IPS-15b (cell line): ENCODE results near the gene CRYBB3.
"Not testable (repeated sequence)": the region's sequence is repeated elsewhere in the genome, so short reads cannot be mapped to it uniquely, and the experiment has no call there.

ENCODE experiments used
- H3K27me3 ChIP-seq: one replicate; pipeline ENCODE4 v1.6.1; 2013; ENCODE audit warnings: low read length; ENCODE audit not compliant: control insufficient read depth, insufficient read depth
- H3K36me3 ChIP-seq: one replicate; pipeline ENCODE4 v1.6.1; 2013; ENCODE audit warnings: low read length; ENCODE audit not compliant: control insufficient read depth, insufficient read depth
- H3K4me1 ChIP-seq: one replicate; pipeline ENCODE4 v1.6.1; 2013; ENCODE audit warnings: mild to moderate bottlenecking, low read length; ENCODE audit not compliant: control insufficient read depth, insufficient read depth
- H3K4me3 ChIP-seq: one replicate; pipeline ENCODE4 v1.5.1; 2013; ENCODE audit warnings: low read depth, low read length
- H3K9ac ChIP-seq: one replicate; pipeline ENCODE4 v1.6.1; 2013; ENCODE audit warnings: low read depth, mild to moderate bottlenecking, low read length
- H3K9me3 ChIP-seq: one replicate; pipeline ENCODE4 v1.6.1; 2013; ENCODE audit warnings: mild to moderate bottlenecking, low read length; ENCODE audit not compliant: control insufficient read depth, insufficient read depth

The CRYBB3 gene

DNA sequence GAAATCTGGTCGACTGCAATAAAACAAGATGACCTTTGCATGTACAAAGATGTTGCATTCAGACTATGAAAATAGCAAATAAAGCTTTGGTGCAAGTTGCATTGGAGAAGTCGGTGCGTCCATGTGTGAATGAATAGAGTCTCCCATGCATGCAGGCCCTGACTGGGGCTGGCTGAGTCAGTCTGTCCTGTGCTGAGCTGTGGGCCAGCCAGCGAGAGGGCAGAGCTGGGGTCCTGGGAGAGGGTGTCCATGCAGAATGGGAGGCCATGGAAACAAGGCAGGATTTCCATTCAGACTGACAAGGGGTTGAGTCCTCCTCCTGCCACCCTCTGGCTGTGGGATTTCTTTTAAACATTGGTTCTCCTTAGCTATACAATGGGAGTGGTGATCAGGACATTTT lies 2.3 kb upstream of the CRYBB3 start:
- Histone ChIP-seq H3K4me3 (no peak overlapping the region), H3K9ac (no peak overlapping the region), H3K27me3 (no peaks in the 10 kb centered on the region), H3K4me1 (no peaks in the 10 kb centered on the region), H3K36me3 (peaks cover 4% of the 10 kb centered on the region), H3K9me3 (no peaks in the 10 kb centered on the region)

DNA sequence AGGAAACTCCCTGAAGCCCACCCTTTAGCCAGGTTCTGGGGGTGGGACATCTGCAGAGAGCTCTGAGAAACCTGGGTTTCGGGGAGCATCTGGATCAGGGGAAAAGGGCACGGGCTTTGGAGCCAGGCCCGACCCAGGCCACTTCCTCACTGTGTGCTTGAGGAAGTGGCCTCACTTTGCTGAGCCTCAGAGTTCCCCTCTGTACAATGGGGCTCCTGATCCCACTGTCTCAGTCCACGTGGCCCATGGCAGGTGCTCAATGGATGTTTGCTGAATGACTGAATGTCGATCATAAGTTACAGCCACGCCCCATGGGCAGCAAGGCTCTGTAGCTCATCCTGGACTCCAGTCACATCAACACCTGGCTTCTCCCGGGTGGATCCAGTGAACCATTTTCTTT lies 1.3 kb downstream of the CRYBB3 start:
- H3K36me3 ChIP-seq: no peaks in the 10 kb centered on the region
- no peak overlapping the region for H3K4me3 ChIP-seq
- no peaks in the 10 kb centered on the region for H3K4me1 ChIP-seq
- H3K9ac ChIP-seq: no peak overlapping the region
- H3K9me3 ChIP-seq: no peaks in the 10 kb centered on the region
- H3K27me3 ChIP-seq: no peaks in the 10 kb centered on the region

DNA sequence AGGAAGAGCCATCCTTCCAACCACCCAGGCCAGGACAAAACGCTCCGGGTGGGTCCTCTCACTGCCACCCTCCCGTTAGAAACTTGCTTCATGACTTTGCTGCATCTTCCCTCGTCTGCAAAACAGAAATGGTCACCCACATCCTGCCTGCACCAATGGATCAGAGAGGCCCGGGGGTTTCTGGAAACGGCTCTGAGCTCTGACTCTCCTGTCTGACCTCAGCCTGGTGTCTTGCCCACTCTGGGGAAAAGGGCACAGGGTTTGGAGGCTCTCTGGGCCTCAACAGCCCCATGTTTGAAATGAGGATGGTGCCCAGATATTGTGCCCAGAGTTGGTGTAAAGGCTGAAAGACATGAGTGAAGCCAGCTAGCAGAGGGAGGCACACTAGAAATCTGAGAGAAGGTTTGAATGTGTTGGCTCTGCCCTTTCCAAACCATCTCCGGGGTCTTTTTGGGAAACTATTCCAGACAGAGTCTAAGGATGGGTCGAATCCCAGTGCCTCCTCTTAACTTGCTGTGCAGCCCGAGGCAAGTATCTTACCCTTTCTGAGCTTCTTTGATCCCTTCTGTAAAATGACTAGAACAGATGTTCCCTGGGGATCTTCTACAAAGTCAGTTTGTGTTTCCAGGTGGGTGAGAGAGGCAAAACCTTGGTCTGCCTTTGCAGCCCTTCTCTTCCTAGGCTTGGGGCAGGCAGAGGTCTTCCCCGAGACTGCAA lies 2.1 kb downstream of the CRYBB3 start:
- H3K9ac ChIP-seq: no peak overlapping the region
- no peaks in the 10 kb centered on the region for H3K27me3 ChIP-seq
- H3K9me3 ChIP-seq: no peaks in the 10 kb centered on the region
- H3K4me3 ChIP-seq: no peak overlapping the region
- H3K4me1 ChIP-seq: no peaks in the 10 kb centered on the region
- no peaks in the 10 kb centered on the region for H3K36me3 ChIP-seq

DNA sequence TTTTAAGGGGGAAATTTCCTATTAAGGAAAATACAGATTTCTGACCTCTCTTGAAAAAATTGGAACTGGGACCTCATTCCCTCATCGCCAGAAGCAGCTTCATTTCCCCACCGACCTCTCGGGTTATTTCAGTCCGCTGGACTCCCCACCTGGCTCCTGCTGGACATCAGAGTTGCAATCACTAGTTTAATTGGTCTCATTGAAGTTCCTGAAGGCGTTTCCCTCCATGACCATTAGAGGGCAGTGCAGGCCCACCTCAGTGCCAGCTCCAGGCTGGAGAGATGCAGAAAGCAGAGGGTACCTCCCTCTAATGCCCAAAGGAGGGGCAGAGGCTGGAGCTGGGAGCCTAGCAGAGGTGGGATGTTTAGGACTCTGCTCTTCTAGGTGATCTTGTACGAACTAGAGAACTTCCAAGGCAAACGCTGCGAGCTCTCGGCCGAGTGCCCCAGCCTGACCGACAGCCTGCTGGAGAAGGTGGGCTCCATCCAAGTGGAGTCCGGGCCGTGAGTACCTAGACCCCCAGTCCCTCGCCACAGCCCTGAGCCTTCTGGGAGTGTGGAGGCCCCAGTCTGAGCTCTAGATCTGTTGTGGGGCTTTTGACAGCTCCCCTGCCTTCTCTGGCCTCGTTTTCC lies 2.7 kb downstream of the CRYBB3 start:
- no peaks in the 10 kb centered on the region for H3K36me3 ChIP-seq
- no peak overlapping the region for H3K4me3 ChIP-seq
- no peaks in the 10 kb centered on the region for H3K4me1 ChIP-seq
- no peaks in the 10 kb centered on the region for H3K9me3 ChIP-seq
- H3K27me3 ChIP-seq: no peaks in the 10 kb centered on the region
- H3K9ac ChIP-seq: no peak overlapping the region

DNA sequence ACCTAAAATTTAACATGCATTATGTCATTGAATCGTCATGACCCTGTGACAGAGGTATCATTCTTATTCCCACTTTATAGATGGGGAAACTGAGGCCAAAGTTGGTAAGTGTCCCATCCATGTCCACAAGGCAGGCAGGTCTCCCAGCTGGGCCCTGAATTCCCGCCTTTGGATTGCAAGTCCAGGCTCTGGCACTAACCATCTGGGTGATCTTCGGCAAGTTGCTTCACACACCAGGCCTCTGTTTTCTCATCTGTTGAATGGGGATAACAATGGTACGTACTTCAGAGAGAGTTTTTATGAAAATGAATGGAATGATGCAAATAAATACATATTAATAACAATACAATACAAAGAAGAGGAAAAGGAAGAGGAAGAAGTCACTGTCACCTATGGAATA lies 3.4 kb downstream of the CRYBB3 start:
- Histone ChIP-seq H3K4me3 (no peak overlapping the region), H3K36me3 (no peaks in the 10 kb centered on the region), H3K9me3 (no peaks in the 10 kb centered on the region), H3K9ac (no peak overlapping the region), H3K4me1 (no peaks in the 10 kb centered on the region), H3K27me3 (no peaks in the 10 kb centered on the region)

DNA sequence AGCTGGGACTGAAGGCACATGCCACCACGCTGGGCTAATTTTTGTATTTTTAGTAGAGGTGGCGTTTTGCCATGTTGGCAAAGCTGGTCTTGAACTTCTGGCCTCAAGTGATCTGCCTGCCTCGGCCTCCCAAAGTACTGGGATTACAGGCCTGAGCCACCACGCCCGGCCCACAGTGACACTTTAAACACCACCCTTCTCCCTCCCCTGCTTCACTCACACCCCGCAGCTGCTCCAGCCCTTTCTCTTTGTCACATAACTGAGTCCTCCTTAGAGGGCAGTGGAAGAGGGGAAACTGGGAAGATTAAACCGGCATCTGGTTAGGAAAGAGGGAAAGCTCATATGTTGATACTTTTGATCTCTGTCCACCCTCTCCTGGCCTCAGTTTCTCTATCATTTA lies 4.9 kb downstream of the CRYBB3 start:
- not testable (repeated sequence) for H3K27me3 ChIP-seq, H3K4me3 ChIP-seq, H3K36me3 ChIP-seq, H3K9me3 ChIP-seq, H3K4me1 ChIP-seq, H3K9ac ChIP-seq

DNA sequence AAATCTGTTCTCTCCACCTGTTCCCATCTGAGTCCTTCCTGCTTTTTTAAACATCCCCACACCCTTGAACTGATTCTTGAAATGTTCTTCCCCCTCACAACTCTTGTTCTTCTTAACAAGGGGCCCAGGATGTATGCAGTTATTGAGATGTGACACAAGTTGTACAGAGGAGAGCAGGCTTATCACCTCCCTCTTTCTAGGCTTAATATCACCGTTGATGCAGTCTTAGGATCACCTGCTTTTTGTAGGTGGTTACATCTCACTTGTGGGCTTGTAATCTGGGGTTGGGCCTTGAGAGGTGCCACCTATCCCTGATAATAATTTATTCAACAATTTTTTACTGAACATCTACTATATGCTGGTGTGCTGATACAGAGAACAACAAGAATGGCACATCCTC lies 6.2 kb downstream of the CRYBB3 start:
- Histone ChIP-seq H3K9ac (no peak overlapping the region), H3K4me1 (no peaks in the 10 kb centered on the region), H3K9me3 (no peaks in the 10 kb centered on the region), H3K36me3 (no peaks in the 10 kb centered on the region), H3K4me3 (no peak overlapping the region), H3K27me3 (no peaks in the 10 kb centered on the region)

DNA sequence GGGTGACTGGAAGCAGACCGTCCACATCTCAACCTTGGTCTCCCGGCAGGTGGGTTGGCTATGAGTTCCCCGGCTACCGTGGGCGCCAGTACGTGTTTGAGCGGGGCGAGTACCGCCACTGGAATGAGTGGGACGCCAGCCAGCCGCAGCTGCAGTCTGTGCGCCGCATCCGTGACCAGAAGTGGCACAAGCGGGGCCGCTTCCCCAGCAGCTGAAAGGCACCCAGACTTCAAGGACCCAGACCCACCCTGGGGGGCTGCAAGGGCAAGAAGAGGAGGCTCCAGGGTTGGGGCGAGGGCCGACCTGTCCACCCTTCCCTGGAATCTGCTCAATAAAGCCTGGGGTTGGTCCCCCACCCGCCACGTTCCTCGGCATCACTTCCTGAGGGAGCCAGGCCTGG lies 7.3 kb downstream of the CRYBB3 start:
- Histone ChIP-seq H3K9ac (no peak overlapping the region), H3K9me3 (no peaks in the 10 kb centered on the region), H3K36me3 (no peaks in the 10 kb centered on the region), H3K27me3 (no peaks in the 10 kb centered on the region), H3K4me3 (no peak overlapping the region), H3K4me1 (no peaks in the 10 kb centered on the region)

DNA sequence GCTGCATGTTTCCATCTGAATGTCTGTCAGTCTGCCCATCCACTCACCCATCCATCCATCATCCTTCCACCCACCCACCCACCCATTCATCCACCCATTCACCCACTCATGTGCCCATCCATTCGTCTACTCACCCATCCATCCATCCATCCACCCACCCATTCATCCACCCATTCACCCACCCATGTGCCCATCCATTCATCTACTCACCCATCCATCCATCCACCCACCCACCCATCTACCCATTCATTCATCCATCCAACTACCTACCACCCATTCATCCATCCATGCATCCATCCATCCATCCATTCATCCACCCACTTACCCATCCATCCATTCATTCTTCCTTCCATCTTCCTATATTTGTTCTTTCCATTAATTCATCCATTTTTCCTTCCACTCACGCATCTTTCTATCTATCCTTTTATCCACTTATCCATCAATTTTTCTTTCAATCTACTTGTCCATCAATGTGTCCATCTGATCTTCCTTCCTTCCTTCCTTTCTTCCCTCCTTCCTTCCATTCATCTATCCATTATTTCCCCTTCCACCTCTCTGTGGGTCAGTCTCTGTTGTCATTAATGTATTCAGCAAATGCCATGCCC lies 8.0 kb downstream of the CRYBB3 start:
- Histone ChIP-seq H3K9me3 (no peaks in the 10 kb centered on the region), H3K4me3 (no peak overlapping the region), H3K27me3 (no peaks in the 10 kb centered on the region), H3K9ac (no peak overlapping the region), H3K4me1 (no peaks in the 10 kb centered on the region), H3K36me3 (no peaks in the 10 kb centered on the region)

DNA sequence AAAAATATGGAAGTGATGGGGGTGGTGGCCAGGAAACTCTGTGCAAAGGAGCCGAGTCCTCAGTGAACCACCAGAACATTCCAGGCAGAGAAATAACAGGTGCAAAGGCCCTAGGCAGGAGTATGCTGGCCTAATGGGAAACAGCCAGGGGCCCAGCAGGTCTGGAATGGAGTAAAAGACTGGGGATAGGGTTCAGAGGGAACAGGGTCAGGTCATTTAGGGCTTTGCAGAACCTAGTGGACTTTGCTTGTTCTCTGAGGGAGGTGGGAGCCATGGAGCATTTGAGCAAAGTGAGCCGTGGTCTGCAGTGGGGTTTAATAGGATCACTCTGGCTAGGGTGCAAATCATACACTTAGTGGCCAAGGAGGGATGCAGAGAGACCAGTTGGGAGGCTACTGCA lies 8.7 kb downstream of the CRYBB3 start:
- Histone ChIP-seq H3K9me3 (no peaks in the 10 kb centered on the region), H3K27me3 (no peaks in the 10 kb centered on the region), H3K4me1 (no peaks in the 10 kb centered on the region), H3K36me3 (no peaks in the 10 kb centered on the region), H3K4me3 (no peak overlapping the region), H3K9ac (no peak overlapping the region)

DNA sequence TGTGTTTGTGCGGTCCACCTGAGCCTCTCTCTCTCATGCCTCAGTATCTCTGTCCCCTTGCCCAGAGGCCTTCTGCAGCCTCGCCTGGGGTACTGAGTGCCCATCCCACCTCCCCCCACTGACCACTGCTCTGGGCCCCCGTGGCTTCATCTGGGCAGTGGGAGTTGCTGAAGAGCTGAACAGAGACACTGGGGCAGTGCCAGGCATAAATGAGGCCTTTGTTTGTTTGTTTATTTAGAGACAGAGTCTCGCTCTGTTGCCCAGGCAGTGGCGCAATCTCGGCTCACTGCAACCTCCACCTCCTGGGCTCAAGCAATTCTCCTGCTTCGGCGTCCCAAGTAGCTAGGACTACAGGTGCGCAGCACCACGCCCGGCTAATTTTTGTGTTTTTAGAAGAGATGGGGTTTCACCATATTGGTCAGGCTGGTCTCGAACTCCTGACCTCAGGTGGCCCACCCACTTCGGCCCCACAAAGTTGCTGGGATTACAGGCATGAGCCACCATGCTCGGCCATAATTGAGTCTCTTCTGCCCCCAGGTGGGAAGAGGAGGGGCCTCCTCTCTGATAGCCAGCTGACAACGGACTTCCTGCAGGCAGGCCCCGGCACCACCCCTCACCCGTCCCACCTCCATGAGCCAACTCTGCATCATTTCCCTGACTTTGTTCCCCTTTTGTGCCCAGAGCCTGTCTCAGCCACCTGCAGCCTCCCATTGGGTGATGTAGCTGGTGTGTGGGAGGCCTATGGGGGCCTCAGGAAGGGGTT lies 9.3 kb downstream of the CRYBB3 start:
- Histone ChIP-seq H3K4me3 (no peak overlapping the region), H3K27me3 (no peaks in the 10 kb centered on the region), H3K9me3 (no peaks in the 10 kb centered on the region)

More for the DNA sequence above, 9.3 kb downstream of the CRYBB3 start:
- no peaks in the 10 kb centered on the region for H3K4me1 ChIP-seq
- no peaks in the 10 kb centered on the region for H3K36me3 ChIP-seq
- H3K9ac ChIP-seq: no peak overlapping the region
